ENCODE results near the gene UNC5B. TPM values are rescaled to one million over a fixed set of nuclear protein-coding genes. Genes with fewer than 3 reads are reported as not detected.

UNC5B gene
- total RNA-seq, 1 experiment from 2014 or later, result 22.0 TPM

GRCh38 chr10:71326464-71326881, 114.1 kb downstream of the UNC5B start (continued):
- TF ChIP-seq, protein P1, sequence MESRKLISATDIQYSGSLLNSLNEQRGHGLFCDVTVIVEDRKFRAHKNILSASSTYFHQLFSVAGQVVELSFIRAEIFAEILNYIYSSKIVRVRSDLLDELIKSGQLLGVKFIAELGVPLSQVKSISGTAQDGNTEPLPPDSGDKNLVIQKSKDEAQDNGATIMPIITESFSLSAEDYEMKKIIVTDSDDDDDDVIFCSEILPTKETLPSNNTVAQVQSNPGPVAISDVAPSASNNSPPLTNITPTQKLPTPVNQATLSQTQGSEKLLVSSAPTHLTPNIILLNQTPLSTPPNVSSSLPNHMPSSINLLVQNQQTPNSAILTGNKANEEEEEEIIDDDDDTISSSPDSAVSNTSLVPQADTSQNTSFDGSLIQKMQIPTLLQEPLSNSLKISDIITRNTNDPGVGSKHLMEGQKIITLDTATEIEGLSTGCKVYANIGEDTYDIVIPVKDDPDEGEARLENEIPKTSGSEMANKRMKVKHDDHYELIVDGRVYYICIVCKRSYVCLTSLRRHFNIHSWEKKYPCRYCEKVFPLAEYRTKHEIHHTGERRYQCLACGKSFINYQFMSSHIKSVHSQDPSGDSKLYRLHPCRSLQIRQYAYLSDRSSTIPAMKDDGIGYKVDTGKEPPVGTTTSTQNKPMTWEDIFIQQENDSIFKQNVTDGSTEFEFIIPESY (IDR thresholded peaks at IDR 0.05; ENCODE audit: extremely low read depth, insufficient replicate concordance, low read length), result no peak
- no peak for TF ChIP-seq POLR2AphosphoS5 (IDR thresholded peaks at IDR 0.05; ENCODE audit: low read depth, low read length)
- TF ChIP-seq, protein P2, sequence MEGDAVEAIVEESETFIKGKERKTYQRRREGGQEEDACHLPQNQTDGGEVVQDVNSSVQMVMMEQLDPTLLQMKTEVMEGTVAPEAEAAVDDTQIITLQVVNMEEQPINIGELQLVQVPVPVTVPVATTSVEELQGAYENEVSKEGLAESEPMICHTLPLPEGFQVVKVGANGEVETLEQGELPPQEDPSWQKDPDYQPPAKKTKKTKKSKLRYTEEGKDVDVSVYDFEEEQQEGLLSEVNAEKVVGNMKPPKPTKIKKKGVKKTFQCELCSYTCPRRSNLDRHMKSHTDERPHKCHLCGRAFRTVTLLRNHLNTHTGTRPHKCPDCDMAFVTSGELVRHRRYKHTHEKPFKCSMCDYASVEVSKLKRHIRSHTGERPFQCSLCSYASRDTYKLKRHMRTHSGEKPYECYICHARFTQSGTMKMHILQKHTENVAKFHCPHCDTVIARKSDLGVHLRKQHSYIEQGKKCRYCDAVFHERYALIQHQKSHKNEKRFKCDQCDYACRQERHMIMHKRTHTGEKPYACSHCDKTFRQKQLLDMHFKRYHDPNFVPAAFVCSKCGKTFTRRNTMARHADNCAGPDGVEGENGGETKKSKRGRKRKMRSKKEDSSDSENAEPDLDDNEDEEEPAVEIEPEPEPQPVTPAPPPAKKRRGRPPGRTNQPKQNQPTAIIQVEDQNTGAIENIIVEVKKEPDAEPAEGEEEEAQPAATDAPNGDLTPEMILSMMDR (IDR thresholded peaks at IDR 0.05 in 2 of 3, conservative IDR thresholded peaks at IDR 0.05 in 1 of 3; ENCODE audit: borderline replicate concordance in 1 of 3, insufficient read depth in 1 of 3, low read depth in 2 of 3, low read length in 2 of 3), result no peak
- no peak for TF ChIP-seq EZH2 (IDR thresholded peaks at IDR 0.05)
- no peak for TF ChIP-seq SRF (IDR thresholded peaks at IDR 0.05; ENCODE audit: low read depth)
- TF ChIP-seq ZNF274 (IDR thresholded peaks at IDR 0.05; ENCODE audit: low read depth, low read length), result no peak

DNA sequence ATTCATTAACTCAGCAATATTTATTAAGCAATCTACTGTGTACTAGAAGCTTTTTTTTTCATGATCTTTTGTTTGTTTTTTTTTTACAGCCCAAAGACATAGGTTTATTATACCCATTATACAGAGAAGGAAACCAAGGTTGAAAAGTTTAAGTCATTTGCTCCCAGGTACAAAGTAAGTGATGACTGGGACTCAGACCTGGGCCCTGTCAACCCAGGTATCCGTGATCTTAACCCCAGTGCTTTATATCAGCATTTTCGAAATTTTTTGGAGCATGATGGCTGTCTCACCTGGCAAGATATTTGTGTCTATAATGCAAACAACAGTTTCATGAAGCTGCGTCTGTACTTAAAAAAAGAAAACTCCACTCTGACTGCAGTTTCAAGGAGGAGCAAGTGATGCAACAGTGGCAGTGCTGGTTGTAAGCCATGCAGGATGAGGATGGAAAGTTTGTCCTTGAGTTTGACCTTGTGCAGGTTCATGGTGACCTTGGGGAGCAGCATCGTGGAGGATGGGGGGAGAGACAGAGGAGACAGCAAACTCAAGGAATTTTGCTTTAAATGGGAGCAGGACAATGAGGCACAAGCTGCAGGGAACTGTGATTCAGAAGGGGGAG, 118.5 kb downstream of the UNC5B start:
- Histone ChIP-seq H3K4me2 (ENCODE audit: low read length) (no peak overlapping the region), H3K4me3 (replicated peaks in 1 of 2; ENCODE audit: low read depth in 1 of 2, low read length in 2 of 2) (no peak overlapping the region), H3K36me3 (ENCODE audit: control insufficient read depth in 1 of 2, insufficient read depth in 2 of 2, low read length in 2 of 2) (no peaks in the 10 kb centered on the region), H3K9me2 (ENCODE audit: insufficient read depth) (no peaks in the 10 kb centered on the region), H3K27ac (ENCODE audit: low read depth, low read length) (no peak overlapping the region), H3K27me3 (ENCODE audit: insufficient read depth, low read length) (no peaks in the 10 kb centered on the region), H3K9me3 (ENCODE audit: control insufficient read depth in 1 of 2, insufficient read depth in 1 of 2, low read depth in 1 of 2, low read length in 2 of 2) (no peaks in the 10 kb centered on the region), H3K79me2 (ENCODE audit: insufficient read depth, low read length) (no peaks in the 10 kb centered on the region), H4K20me1 (ENCODE audit: insufficient read depth) (no peaks in the 10 kb centered on the region), H3K9ac (ENCODE audit: low read length) (no peak overlapping the region), H3K4me1 (ENCODE audit: control insufficient read depth in 1 of 2, insufficient read depth in 2 of 2, low read length in 2 of 2) (no peaks in the 10 kb centered on the region), H2AFZ (ENCODE audit: low read depth, low read length, poor library complexity, severe bottlenecking) (no peak overlapping the region)
- RAD21 ChIA-PET (ENCODE audit: low non-redundant PET in 1 of 2, low total read pairs in 2 of 2, uncharacterized antibody in 2 of 2, unreplicated experiment in 2 of 2), result no interaction called here
- no TSS peak for BruUV-seq (replicated peaks)
- no peak for ATAC-seq
- intact Hi-C loops (cut with micrococcal nuclease), result no loop called here
- POLR2A ChIA-PET, result no interaction called here
- CTCF ChIA-PET, result no interaction called here
- DNase-seq (ENCODE audit: low read depth, low spot score), result no peak
- no peak for TF ChIP-seq SRF (IDR thresholded peaks at IDR 0.05; ENCODE audit: low read depth)
- no peak for TF ChIP-seq FOSL1 (IDR thresholded peaks at IDR 0.05; ENCODE audit: low read depth)
- TF ChIP-seq EZH2 (IDR thresholded peaks at IDR 0.05), result no peak
- no peak for TF ChIP-seq CBX3 (IDR thresholded peaks at IDR 0.05; ENCODE audit: low read depth)
- no peak for TF ChIP-seq EZH2phosphoT487 (IDR thresholded peaks at IDR 0.05; ENCODE audit: borderline replicate concordance)

All from HCT116 (cell line).